SU-DHL-6 (cell line): ENCODE measurements around the gene CD34.

Experiments
- H2AFZ ChIP-seq: fragments of 200-600 bp; sonication (generic); 2 replicates; pipeline ENCODE4 v1.6.1; 2014; ENCODE audit warnings: low read depth, mild to moderate bottlenecking, moderate library complexity, mixed read lengths, antibody characterized with exemption, low read length; ENCODE audit not compliant: severe bottlenecking
- H3F3A ChIP-seq: fragments of 200-600 bp; shearing (Covaris generic); 2 replicates; pipeline ENCODE4 v1.6.0; 2016; ENCODE audit warnings: antibody characterized with exemption, mild to moderate bottlenecking; ENCODE audit not compliant: insufficient read depth
- H3K27ac ChIP-seq: fragments of 200-600 bp; sonication (generic); 2 replicates; pipeline ENCODE4 v1.5.1; 2016; ENCODE audit warnings: low read depth, mild to moderate bottlenecking, low read length, moderate library complexity, mixed read lengths
- H3K27me3 ChIP-seq: fragments of 200-600 bp; sonication (generic), shearing (Covaris generic); 2 replicates; pipeline ENCODE4 v1.6.0; 2014; ENCODE audit warnings: mild to moderate bottlenecking, low read length
- H3K36me3 ChIP-seq: fragments of 200-600 bp; sonication (generic); 2 replicates; pipeline ENCODE4 v1.6.1; 2014; ENCODE audit warnings: mild to moderate bottlenecking, low read length, mixed read lengths
- H3K4me2 ChIP-seq: fragments of 300-600, 200-600 bp; shearing (Covaris generic), sonication (generic); 2 replicates; pipeline ENCODE4 v1.6.0; 2014; ENCODE audit warnings: low read length, low read depth, mild to moderate bottlenecking; ENCODE audit not compliant: poor library complexity, severe bottlenecking
- H3K4me3 ChIP-seq: fragments of 200-600 bp; sonication (generic); 2 replicates; pipeline ENCODE4 v1.5.1; 2014; ENCODE audit warnings: antibody characterized with exemption, low read length, mild to moderate bottlenecking, mixed read lengths; ENCODE audit not compliant: insufficient read depth, poor library complexity, severe bottlenecking
- H3K79me2 ChIP-seq: fragments of 200-600 bp; sonication (generic); 2 replicates; pipeline ENCODE4 v1.6.1; 2014; ENCODE audit warnings: mild to moderate bottlenecking, low read length, moderate library complexity; ENCODE audit not compliant: insufficient read depth
- H3K9ac ChIP-seq: fragments of 200-600 bp; sonication (generic); 2 replicates; pipeline ENCODE4 v1.7.0; 2014; ENCODE audit warnings: mild to moderate bottlenecking, low read length
- H3K9me2 ChIP-seq: fragments of 200-600 bp; sonication (generic); replicated peaks from 2 replicates; pipeline ENCODE4 v1.6.1; 2014; ENCODE audit warnings: low read length; ENCODE audit not compliant: insufficient read depth
- H3K9me3 ChIP-seq: fragments of 200-600 bp; sonication (generic); 2 replicates; pipeline ENCODE4 v1.6.1; 2014; ENCODE audit warnings: low read length, mixed read lengths; ENCODE audit not compliant: insufficient read depth
- H4K20me1 ChIP-seq: fragments of 200-600 bp; sonication (generic); 2 replicates; pipeline ENCODE4 v1.6.1; 2014; ENCODE audit warnings: low read depth, mild to moderate bottlenecking, antibody characterized with exemption, low read length, moderate library complexity, mixed read lengths
- CTCF ChIP-seq: fragments of 200-600 bp; sonication (generic); IDR thresholded peaks from one replicate; pipeline ENCODE4 v1.5.1; 2017; ENCODE audit warnings: antibody characterized with exemption, mild to moderate bottlenecking, low read length, moderate library complexity; ENCODE audit not compliant: insufficient read depth, poor library complexity, severe bottlenecking
- EZH2phosphoT487 ChIP-seq: fragments of 200-600 bp; sonication (generic), shearing (Covaris generic); conservative IDR thresholded peaks from 2 replicates; pipeline ENCODE4 v1.6.1; 2018; ENCODE audit warnings: mild to moderate bottlenecking, antibody characterized with exemption, low read length, moderate library complexity, mixed read lengths

Gene CD34

DNA sequence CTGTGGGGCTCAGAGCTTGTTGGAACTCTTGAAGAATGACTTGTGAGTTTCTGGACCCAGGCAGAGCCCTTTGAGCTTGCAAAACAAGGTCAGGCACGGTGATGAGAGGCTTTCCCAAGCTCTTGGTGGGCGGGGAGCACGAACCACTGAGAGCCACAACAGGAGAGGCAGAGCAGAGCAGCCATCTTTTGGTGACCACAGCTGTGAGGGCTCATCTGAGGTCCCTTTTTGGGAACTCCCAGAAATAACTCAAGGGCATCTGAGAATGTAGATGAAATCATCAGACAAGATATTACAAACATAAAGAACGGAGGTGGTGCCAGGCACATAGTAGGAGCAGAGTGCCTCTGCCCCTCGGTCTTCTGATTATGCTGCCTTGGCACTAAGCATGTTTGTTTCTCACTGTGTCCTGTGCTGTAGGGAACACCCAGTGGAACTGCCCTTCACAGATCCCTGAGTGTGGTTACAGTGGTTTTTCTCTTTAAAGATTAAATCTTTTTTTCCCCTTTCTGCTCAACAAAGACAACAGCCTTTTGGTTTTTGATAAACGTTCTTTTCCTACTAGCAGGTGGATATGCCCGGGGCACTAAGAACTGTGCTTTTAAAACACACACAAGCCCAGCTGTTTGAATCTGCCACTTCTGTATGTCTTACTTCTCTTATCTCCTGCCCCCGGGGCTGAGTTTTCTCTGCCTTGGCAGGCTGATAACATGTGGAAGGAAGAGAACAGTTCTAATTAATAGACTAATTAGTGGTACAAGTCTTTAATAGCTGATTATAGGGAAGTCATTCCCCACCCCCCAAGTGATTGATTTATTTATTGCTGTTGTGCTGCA, 37.7 kb downstream of the CD34 start:
- no peaks in the 10 kb centered on the region for H3K9me3 ChIP-seq
- no peak overlapping the region for H3K4me2 ChIP-seq
- no peaks in the 10 kb centered on the region for H3F3A ChIP-seq
- H2AFZ ChIP-seq = no peak overlapping the region
- no peaks in the 10 kb centered on the region for H3K36me3 ChIP-seq
- TF ChIP-seq CTCF (no peak), EZH2phosphoT487 (no peak)
- no peaks in the 10 kb centered on the region for H3K79me2 ChIP-seq
- no peak overlapping the region for H3K27ac ChIP-seq
- H3K27me3 ChIP-seq = no peaks in the 10 kb centered on the region
- no peaks in the 10 kb centered on the region for H3K9me2 ChIP-seq
- no peak overlapping the region for H3K9ac ChIP-seq
- H3K4me3 ChIP-seq = no peak overlapping the region
- H4K20me1 ChIP-seq = no peaks in the 10 kb centered on the region

GRCh38 chr1:207872621-207873020, 38.3 kb downstream of the CD34 start:
- no peak overlapping the region for H3K27ac ChIP-seq
- no peak overlapping the region for H3K4me2 ChIP-seq
- H4K20me1 ChIP-seq = no peaks in the 10 kb centered on the region
- no peaks in the 10 kb centered on the region for H3K9me3 ChIP-seq
- no peaks in the 10 kb centered on the region for H3K36me3 ChIP-seq
- H3F3A ChIP-seq = no peaks in the 10 kb centered on the region
- H3K27me3 ChIP-seq = no peaks in the 10 kb centered on the region
- no peak overlapping the region for H3K9ac ChIP-seq
- H2AFZ ChIP-seq = no peak overlapping the region
- no peaks in the 10 kb centered on the region for H3K79me2 ChIP-seq
- no peak overlapping the region for H3K4me3 ChIP-seq
- H3K9me2 ChIP-seq = no peaks in the 10 kb centered on the region
- TF ChIP-seq CTCF = no peak

- Histone ChIP-seq H3K36me3 (no peaks in the 10 kb centered on the region), H3K9me2 (no peaks in the 10 kb centered on the region), H4K20me1 (no peaks in the 10 kb centered on the region), H3K79me2 (no peaks in the 10 kb centered on the region), H3K9me3 (no peaks in the 10 kb centered on the region), H3K27me3 (no peaks in the 10 kb centered on the region), H3F3A (no peaks in the 10 kb centered on the region), H3K4me2 (no peak overlapping the region), H3K4me3 (no peak overlapping the region), H3K27ac (no peak overlapping the region), H3K9ac (no peak overlapping the region), H2AFZ (no peak overlapping the region)
- TF ChIP-seq EZH2phosphoT487 (no peak), CTCF (no peak)
Measured at GRCh38 chr1:207871117-207871649, 39.7 kb downstream of the CD34 start.
